Kidney (tissue), 14 donors: ENCODE results near the gene GNG8. TPM values are rescaled to one million over a fixed set of nuclear protein-coding genes. Genes with fewer than 3 reads are reported as not detected.
A peak's percentile ranks its signal among the peaks of the same experiment; 100 is the strongest.

ENCODE experiments used
- DNase-seq, 5 donors: peaks; one replicate each; pipeline ENCODE4 v3.0.0-alpha.2; 2013 to 2020
- FAIRE-seq: peaks from 2 replicates; lab custom pipeline; 2012; peaks lifted over from hg19 to GRCh38; lab: Jason Lieb, UNC
- H3K27ac ChIP-seq, 2 donors: one replicate each; pipeline ENCODE4 v1.7.0; 2013; ENCODE audit warnings: low read depth in 2 of 2, low read length in 2 of 2, inconsistent platforms in 1 of 2
- H3K27me3 ChIP-seq: one replicate; pipeline ENCODE4 v1.7.1; 2013; ENCODE audit warnings: low read length, inconsistent platforms; ENCODE audit not compliant: control insufficient read depth, insufficient read depth
- H3K36me3 ChIP-seq, 3 donors: one replicate each; pipeline versions ENCODE4 v1.7.0 to v1.7.1; 2013; ENCODE audit warnings: low read length in 3 of 3, control low read depth in 1 of 3, inconsistent platforms in 1 of 3; ENCODE audit not compliant: insufficient read depth in 3 of 3, control insufficient read depth in 2 of 3
- H3K4me1 ChIP-seq, 3 donors: one replicate each; pipeline versions ENCODE4 v1.7.0 to v1.7.1; 2013; ENCODE audit warnings: low read length in 3 of 3, inconsistent platforms in 1 of 3, low read depth in 1 of 3; ENCODE audit not compliant: control insufficient read depth in 2 of 3, insufficient read depth in 2 of 3
- H3K4me3 ChIP-seq, 3 donors: one replicate each; pipeline versions ENCODE4 v1.7.0 to v1.8.1; 2013; ENCODE audit warnings: low read length in 3 of 3, control low read depth in 1 of 3, inconsistent platforms in 1 of 3
- H3K9ac ChIP-seq, 3 donors: one replicate each; pipeline versions ENCODE4 v1.7.0 to v1.7.1; 2013; ENCODE audit warnings: low read length in 3 of 3, control low read depth in 1 of 3, inconsistent platforms in 1 of 3
- H3K9me3 ChIP-seq, 3 donors: one replicate each; pipeline versions ENCODE4 v1.7.0 to v1.7.1; 2013; ENCODE audit warnings: low read length in 3 of 3, control low read depth in 1 of 3, inconsistent platforms in 1 of 3; ENCODE audit not compliant: control insufficient read depth in 2 of 3, insufficient read depth in 1 of 3
- CTCF ChIP-seq: IDR thresholded peaks from 3 replicates; pipeline ENCODE4 v1.5.1; 2012; ENCODE audit warnings: mild to moderate bottlenecking, moderate library complexity, borderline replicate concordance; ENCODE audit not compliant: insufficient read depth; ENCODE audit errors: extremely low read depth
- intact Hi-C: fragments of 100-400 bp; cut with DNase I; formaldehyde crosslinking; loops from one replicate; pipeline ENCODE4 v1.11.1; 2022
- polyA plus RNA-seq: library from polyadenylated mRNA; stranded (reverse); fragments of 350-450 nt; fragmentation: Illumina TruSeq; extraction: RNeasy Lipid Tissue Mini Kit (QIAGEN cat#74804); gene quantifications from one replicate; pipeline ENCODE4 v1.2.3, GENCODE V29; 2014; ENCODE audit warnings: low read depth, low replicate concordance; ENCODE audit not compliant: insufficient read depth
- total RNA-seq: library from RNA; stranded (reverse); fragmentation: NEBNext Ultra II Directional; extraction: Animal tissue kit (Norgen Biotek cat#: 25700); gene quantifications from one replicate; pipeline ENCODE4 v1.2.1, GENCODE V29; 2021
- donor health status: control.
- donor health status: control.
- donor health status: control.
- donor health status: control.
- donor health status: control.
- donor health status: DM: yes; HTN: yes; CAD: no.
- donor health status: Normal renal cell carcinoma (clear cell type).

GNG8 gene
- total and polyA plus RNA-seq, 2 donors from 2014 or later, result not detected

GRCh38 chr19:46610413-46610775 is 25.6 kb downstream of the GNG8 start:
- peaks cover 0 to 7% (median 0%) of the 10 kb centered on the region in 3 donors for H3K4me1 ChIP-seq
- no peak overlapping the region for H3K27ac ChIP-seq
- FAIRE-seq (no peak), DNase-seq (no peak)
- H3K27me3 ChIP-seq, result no peaks in the 10 kb centered on the region
- intact Hi-C loops, result loop anchor here (5.0 kb wide), 1 partner anchor 52 kb away; the partner anchor contains the start of gene DACT3
- H3K4me3 ChIP-seq, result no peak overlapping the region
- H3K36me3 ChIP-seq, result peaks cover 0 to 40% (median 21%) of the 10 kb centered on the region in 3 donors
- no peak for TF ChIP-seq CTCF
- H3K9ac ChIP-seq, result no peak overlapping the region
- no peaks in the 10 kb centered on the region for H3K9me3 ChIP-seq

DNA sequence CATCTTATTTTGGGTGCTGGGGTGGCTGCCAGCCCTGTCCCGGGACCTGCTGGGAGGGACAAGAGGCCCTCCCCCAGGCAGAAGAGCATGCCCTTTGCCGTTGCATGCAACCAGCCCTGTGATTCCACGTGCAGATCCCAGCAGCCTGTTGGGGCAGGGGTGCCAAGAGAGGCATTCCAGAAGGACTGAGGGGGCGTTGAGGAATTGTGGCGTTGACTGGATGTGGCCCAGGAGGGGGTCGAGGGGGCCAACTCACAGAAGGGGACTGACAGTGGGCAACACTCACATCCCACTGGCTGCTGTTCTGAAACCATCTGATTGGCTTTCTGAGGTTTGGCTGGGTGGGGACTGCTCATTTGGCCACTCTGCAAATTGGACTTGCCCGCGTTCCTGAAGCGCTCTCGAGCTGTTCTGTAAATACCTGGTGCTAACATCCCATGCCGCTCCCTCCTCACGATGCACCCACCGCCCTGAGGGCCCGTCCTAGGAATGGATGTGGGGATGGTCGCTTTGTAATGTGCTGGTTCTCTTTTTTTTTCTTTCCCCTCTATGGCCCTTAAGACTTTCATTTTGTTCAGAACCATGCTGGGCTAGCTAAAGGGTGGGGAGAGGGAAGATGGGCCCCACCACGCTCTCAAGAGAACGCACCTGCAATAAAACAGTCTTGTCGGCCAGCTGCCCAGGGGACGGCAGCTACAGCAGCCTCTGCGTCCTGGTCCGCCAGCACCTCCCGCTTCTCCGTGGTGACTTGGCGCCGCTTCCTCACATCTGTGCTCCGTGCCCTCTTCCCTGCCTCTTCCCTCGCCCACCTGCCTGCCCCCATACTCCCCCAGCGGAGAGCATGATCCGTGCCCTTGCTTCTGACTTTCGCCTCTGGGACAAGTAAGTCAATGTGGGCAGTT is 26.2 kb downstream of the GNG8 start:
- Histone ChIP-seq H3K27ac (no peak overlapping the region), H3K36me3 (peaks cover 0 to 40% (median 21%) of the 10 kb centered on the region in 3 donors), H3K9me3 (no peaks in the 10 kb centered on the region), H3K27me3 (no peaks in the 10 kb centered on the region), H3K4me3 (no peak overlapping the region), H3K9ac (no peak overlapping the region), H3K4me1 (peaks cover 0 to 13% (median 4%) of the 10 kb centered on the region in 3 donors)
- no peak for TF ChIP-seq CTCF
- peak in 2 of 5 donors; percentile 34 to 62 for DNase-seq
- no peak for FAIRE-seq
- intact Hi-C loops, result loop anchor here (5.0 kb wide), 1 partner anchor 53 kb away; the partner anchor contains the start of gene DACT3

DNA sequence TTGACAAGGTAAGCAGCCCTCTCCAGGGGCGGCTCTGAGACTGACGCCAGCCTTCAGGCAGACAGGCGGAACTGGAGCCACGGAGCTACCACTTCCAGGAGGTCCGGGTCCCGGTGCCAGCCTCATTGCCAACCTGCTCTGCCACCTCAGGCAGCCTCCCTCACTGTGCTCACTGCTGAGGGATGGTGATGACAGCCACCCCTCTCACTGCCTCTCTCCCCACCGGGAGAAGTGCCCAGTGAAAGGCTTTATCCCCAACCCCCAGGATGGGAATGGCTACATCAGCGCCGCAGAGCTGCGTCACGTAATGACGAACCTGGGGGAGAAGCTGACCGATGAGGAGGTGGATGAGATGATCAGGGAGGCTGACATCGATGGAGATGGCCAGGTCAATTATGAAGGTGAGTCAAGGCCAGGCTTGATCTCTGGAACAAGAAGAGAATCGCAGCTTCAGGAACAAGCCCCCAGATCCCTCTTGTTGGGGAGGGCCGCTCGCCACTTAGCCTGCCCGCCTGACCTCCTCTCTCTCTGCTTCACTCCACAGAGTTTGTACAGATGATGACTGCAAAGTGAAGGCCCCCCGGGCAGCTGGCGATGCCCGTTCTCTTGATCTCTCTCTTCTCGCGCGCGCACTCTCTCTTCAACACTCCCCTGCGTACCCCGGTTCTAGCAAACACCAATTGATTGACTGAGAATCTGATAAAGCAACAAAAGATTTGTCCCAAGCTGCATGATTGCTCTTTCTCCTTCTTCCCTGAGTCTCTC is 27.2 kb downstream of the GNG8 start:
- intact Hi-C loops, result no loop called here
- Histone ChIP-seq H3K4me3 (no peak overlapping the region), H3K9ac (no peak overlapping the region), H3K36me3 (peaks cover 0 to 40% (median 21%) of the 10 kb centered on the region in 3 donors), H3K27ac (no peak overlapping the region), H3K27me3 (no peaks in the 10 kb centered on the region), H3K4me1 (peaks cover 0 to 18% (median 14%) of the 10 kb centered on the region in 3 donors), H3K9me3 (no peaks in the 10 kb centered on the region)
- no peak for TF ChIP-seq CTCF
- peak in 1 of 5 donors; percentile 70 for DNase-seq
- no peak for FAIRE-seq
